Endothelial cell (in vitro differentiated cells): ENCODE results near the gene ZBTB37. TPM values are rescaled to one million over a fixed set of nuclear protein-coding genes. Genes with fewer than 3 reads are reported as not detected.
"Not testable (repeated sequence)": the region's sequence is repeated elsewhere in the genome, so short reads cannot be mapped to it uniquely, and the experiment has no call there.

ENCODE experiments used
- DNase-seq: peaks from one replicate; pipeline ENCODE4 v3.0.0; 2021; ENCODE audit warnings: low spot score
- H3K27ac Mint-ChIP-seq: one replicate; pipeline ENCODE4 v1.8.0; 2021; ENCODE audit warnings: mixed read lengths, inconsistent platforms; ENCODE audit not compliant: unreplicated experiment
- H3K27me3 Mint-ChIP-seq: one replicate; pipeline ENCODE4 v1.8.0; 2021; ENCODE audit warnings: mild to moderate bottlenecking, moderate library complexity, mixed read lengths, inconsistent platforms; ENCODE audit not compliant: unreplicated experiment
- H3K36me3 Mint-ChIP-seq: one replicate; pipeline ENCODE4 v1.8.0; 2021; ENCODE audit warnings: mild to moderate bottlenecking, low read depth, mixed read lengths, inconsistent platforms; ENCODE audit not compliant: unreplicated experiment
- H3K4me1 Mint-ChIP-seq: one replicate; pipeline ENCODE4 v1.8.0; 2021; ENCODE audit warnings: mild to moderate bottlenecking, mixed read lengths, inconsistent platforms; ENCODE audit not compliant: unreplicated experiment
- H3K4me3 Mint-ChIP-seq: one replicate; pipeline ENCODE4 v1.8.0; 2021; ENCODE audit warnings: mild to moderate bottlenecking, mixed read lengths, inconsistent platforms; ENCODE audit not compliant: unreplicated experiment
- H3K9me3 Mint-ChIP-seq: one replicate; pipeline ENCODE4 v1.8.0; 2021; ENCODE audit warnings: mixed read lengths, inconsistent platforms; ENCODE audit not compliant: unreplicated experiment
- total RNA-seq: library from RNA; stranded (reverse); fragmentation: NEBNext Ultra II Directional; extraction: Animal tissue kit (Norgen Biotek cat#: 25700); gene quantifications from one replicate; pipeline ENCODE4 v1.2.1, GENCODE V29; 2021; ENCODE audit not compliant: unreplicated experiment
- TF ChIP-seq, protein P1 (sequence below): fragments of 200-600 bp; sonication (generic); IDR thresholded peaks from one replicate; pipeline ENCODE4 v1.5.0; 2021; ENCODE audit warnings: antibody characterized with exemption; ENCODE audit not compliant: unreplicated experiment

Gene ZBTB37
- total RNA-seq, 1 donor from 2014 or later = 10.1 TPM

DNA sequence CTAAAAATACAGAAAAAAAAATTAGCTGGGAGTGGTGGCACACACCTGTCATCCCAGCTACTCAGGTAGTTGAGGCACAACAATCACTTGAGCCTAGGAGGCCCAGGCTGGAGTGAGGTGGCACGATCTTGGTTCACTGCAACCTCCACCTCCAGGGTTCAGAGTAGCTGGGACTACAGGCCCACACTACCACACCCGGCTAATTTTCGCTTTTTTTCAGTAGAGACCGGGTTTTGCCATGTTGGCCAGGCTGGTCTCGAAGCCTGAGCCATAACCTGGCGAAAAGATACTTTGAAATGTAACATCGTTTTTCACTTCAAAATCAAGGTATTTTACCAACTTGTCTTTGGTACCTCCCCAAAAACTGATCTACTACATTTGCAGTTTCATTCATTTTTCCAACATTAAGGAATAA lies 6.4 kb upstream of the ZBTB37 start:
- no peak for DNase-seq
- peaks cover 41% of the 10 kb centered on the region for H3K36me3 Mint-ChIP-seq
- H3K4me1 Mint-ChIP-seq = peaks cover 28% of the 10 kb centered on the region
- H3K9me3 Mint-ChIP-seq = no peaks in the 10 kb centered on the region
- TF ChIP-seq, protein P1, sequence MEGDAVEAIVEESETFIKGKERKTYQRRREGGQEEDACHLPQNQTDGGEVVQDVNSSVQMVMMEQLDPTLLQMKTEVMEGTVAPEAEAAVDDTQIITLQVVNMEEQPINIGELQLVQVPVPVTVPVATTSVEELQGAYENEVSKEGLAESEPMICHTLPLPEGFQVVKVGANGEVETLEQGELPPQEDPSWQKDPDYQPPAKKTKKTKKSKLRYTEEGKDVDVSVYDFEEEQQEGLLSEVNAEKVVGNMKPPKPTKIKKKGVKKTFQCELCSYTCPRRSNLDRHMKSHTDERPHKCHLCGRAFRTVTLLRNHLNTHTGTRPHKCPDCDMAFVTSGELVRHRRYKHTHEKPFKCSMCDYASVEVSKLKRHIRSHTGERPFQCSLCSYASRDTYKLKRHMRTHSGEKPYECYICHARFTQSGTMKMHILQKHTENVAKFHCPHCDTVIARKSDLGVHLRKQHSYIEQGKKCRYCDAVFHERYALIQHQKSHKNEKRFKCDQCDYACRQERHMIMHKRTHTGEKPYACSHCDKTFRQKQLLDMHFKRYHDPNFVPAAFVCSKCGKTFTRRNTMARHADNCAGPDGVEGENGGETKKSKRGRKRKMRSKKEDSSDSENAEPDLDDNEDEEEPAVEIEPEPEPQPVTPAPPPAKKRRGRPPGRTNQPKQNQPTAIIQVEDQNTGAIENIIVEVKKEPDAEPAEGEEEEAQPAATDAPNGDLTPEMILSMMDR = no peak
- H3K27me3 Mint-ChIP-seq = peaks cover 3% of the 10 kb centered on the region
- no peak overlapping the region for H3K4me3 Mint-ChIP-seq
- no peak overlapping the region for H3K27ac Mint-ChIP-seq

GRCh38 chr1:173862146-173862768 lies 5.9 kb upstream of the ZBTB37 start:
- not testable (repeated sequence) for H3K27me3 Mint-ChIP-seq, H3K9me3 Mint-ChIP-seq, DNase-seq, H3K27ac Mint-ChIP-seq
- Mint-ChIP-seq H3K4me1 (peaks cover 30% of the 10 kb centered on the region), H3K36me3 (peaks cover 44% of the 10 kb centered on the region), H3K4me3 (peak overlapping the region; percentile 74)

GRCh38 chr1:173862769-173863223 lies 5.4 kb upstream of the ZBTB37 start:
- Mint-ChIP-seq H3K36me3 (peaks cover 38% of the 10 kb centered on the region), H3K9me3 (no peaks in the 10 kb centered on the region), H3K4me1 (peaks cover 28% of the 10 kb centered on the region), H3K27ac (no peak overlapping the region), H3K4me3 (peak overlapping the region; percentile 74), H3K27me3 (peaks cover 6% of the 10 kb centered on the region)
- DNase-seq = no peak
- TF ChIP-seq, protein P1 = no peak

GRCh38 chr1:173863224-173864161 lies 4.7 kb upstream of the ZBTB37 start:
- H3K9me3 Mint-ChIP-seq = no peaks in the 10 kb centered on the region
- H3K4me3 Mint-ChIP-seq = peak overlapping the region; percentile 69
- H3K27ac Mint-ChIP-seq = peak overlapping the region; percentile 36
- H3K27me3 Mint-ChIP-seq = peaks cover 8% of the 10 kb centered on the region
- no peak for DNase-seq
- peaks cover 28% of the 10 kb centered on the region for H3K4me1 Mint-ChIP-seq
- TF ChIP-seq, protein P1 = no peak
- H3K36me3 Mint-ChIP-seq = peaks cover 38% of the 10 kb centered on the region

- peaks cover 38% of the 10 kb centered on the region for H3K36me3 Mint-ChIP-seq
- H3K4me3 Mint-ChIP-seq = peak overlapping the region; percentile 69
- TF ChIP-seq, protein P1 = no peak
- no peaks in the 10 kb centered on the region for H3K9me3 Mint-ChIP-seq
- peak overlapping the region; percentile 36 for H3K27ac Mint-ChIP-seq
- peaks cover 33% of the 10 kb centered on the region for H3K4me1 Mint-ChIP-seq
- no peak for DNase-seq
- H3K27me3 Mint-ChIP-seq = peaks cover 11% of the 10 kb centered on the region
Measured at GRCh38 chr1:173864179-173864867, 3.9 kb upstream of the ZBTB37 start.
